ENCODE measurements around the gene CHURC1.

- TF ChIP-seq CTCF (IDR thresholded peaks at IDR 0.05; ENCODE audit: poor library complexity), result no peak
- TF ChIP-seq EZH2phosphoT487 (IDR thresholded peaks at IDR 0.05; ENCODE audit: low read depth, severe bottlenecking, unreplicated experiment), result no peak
- no peak for TF ChIP-seq EZH2 (IDR thresholded peaks at IDR 0.05; ENCODE audit: borderline replicate concordance)
These were observed 31.4 kb downstream of the CHURC1 start for GRCh38 chr14:64945431-64946178.
